ENCODE data around the gene ZNF365. TPM values are rescaled to one million over a fixed set of nuclear protein-coding genes. Genes with fewer than 3 reads are reported as not detected.

ZNF365 gene
- polyA plus RNA-seq, 1 donor from 2014 or later: 1.9 TPM

DNA sequence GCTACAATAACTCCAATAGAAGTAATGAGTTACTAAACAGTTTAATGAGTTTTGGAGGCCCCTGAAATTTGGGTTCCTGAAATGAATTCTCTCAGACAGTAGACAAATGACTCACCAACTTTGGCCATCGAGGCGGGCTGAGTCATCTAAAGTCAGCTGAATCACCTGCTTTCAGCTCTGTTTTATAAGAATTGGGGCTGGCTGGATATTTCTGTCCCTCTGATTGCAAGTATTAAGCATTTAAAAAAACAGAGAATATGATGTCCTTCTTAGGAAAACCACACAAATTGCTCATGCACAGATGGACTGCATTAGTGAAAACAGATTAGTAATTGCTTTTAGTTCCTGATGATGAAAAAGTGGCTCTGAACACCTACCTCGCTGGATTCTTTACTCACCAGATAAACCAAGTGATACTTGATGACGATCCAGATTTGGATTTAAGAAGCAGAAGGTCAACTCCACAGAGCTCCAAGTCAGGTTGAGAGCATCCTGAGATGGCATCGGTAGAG is 59.1 kb downstream of the ZNF365 start:
- H3K9ac ChIP-seq (ENCODE audit: low read length): no peak overlapping the region

DNA sequence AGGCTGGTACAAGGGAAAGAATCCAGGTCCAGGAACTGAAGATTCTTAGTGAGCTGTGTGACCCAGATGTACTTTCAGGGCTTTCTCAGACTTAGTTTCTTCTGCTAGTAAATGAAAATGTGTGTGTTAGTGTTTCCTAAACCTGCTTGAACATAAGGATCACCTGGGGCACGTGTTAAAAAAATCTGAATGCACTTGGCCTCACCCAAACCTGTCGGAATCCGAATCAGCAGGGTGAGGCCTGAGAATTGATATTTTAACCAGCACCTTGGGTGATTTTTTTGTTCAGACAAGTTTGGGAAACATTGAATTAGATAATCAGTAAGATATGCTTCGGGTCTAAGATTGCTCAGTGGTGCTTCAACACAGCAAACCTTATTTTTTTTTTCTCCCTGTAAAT is 59.7 kb downstream of the ZNF365 start:
- H3K4me3 ChIP-seq (ENCODE audit: low read length): no peak overlapping the region
- H4K20me1 ChIP-seq (ENCODE audit: insufficient read depth): no peaks in the 10 kb centered on the region
- TF ChIP-seq RAD21 (conservative IDR thresholded peaks at IDR 0.05) (no peak), MXI1 (conservative IDR thresholded peaks at IDR 0.05; ENCODE audit: poor library complexity, severe bottlenecking) (no peak), TAF1 (IDR thresholded peaks at IDR 0.05; ENCODE audit: low read depth) (no peak), CTCF (IDR thresholded peaks at IDR 0.05; ENCODE audit: poor library complexity, severe bottlenecking) (no peak), EZH2 (IDR thresholded peaks at IDR 0.05; ENCODE audit: borderline replicate concordance, insufficient read depth, low read length, poor library complexity, severe bottlenecking) (no peak), SMC3 (conservative IDR thresholded peaks at IDR 0.05; ENCODE audit: poor library complexity) (no peak), POLR2AphosphoS5 (IDR thresholded peaks at IDR 0.05) (no peak), EP300 (conservative IDR thresholded peaks at IDR 0.05; ENCODE audit: poor library complexity, severe bottlenecking) (no peak)
- TF ChIP-seq, protein P1, sequence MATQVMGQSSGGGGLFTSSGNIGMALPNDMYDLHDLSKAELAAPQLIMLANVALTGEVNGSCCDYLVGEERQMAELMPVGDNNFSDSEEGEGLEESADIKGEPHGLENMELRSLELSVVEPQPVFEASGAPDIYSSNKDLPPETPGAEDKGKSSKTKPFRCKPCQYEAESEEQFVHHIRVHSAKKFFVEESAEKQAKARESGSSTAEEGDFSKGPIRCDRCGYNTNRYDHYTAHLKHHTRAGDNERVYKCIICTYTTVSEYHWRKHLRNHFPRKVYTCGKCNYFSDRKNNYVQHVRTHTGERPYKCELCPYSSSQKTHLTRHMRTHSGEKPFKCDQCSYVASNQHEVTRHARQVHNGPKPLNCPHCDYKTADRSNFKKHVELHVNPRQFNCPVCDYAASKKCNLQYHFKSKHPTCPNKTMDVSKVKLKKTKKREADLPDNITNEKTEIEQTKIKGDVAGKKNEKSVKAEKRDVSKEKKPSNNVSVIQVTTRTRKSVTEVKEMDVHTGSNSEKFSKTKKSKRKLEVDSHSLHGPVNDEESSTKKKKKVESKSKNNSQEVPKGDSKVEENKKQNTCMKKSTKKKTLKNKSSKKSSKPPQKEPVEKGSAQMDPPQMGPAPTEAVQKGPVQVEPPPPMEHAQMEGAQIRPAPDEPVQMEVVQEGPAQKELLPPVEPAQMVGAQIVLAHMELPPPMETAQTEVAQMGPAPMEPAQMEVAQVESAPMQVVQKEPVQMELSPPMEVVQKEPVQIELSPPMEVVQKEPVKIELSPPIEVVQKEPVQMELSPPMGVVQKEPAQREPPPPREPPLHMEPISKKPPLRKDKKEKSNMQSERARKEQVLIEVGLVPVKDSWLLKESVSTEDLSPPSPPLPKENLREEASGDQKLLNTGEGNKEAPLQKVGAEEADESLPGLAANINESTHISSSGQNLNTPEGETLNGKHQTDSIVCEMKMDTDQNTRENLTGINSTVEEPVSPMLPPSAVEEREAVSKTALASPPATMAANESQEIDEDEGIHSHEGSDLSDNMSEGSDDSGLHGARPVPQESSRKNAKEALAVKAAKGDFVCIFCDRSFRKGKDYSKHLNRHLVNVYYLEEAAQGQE (IDR thresholded peaks at IDR 0.05; ENCODE audit: borderline replicate concordance): no peak
- no peak overlapping the region for H3K27ac ChIP-seq (ENCODE audit: low read length)
- H3K36me3 ChIP-seq (ENCODE audit: insufficient read depth, low read length): no peaks in the 10 kb centered on the region
- no peak overlapping the region for H3K9ac ChIP-seq (ENCODE audit: low read length)
- H3K79me2 ChIP-seq (replicated peaks; ENCODE audit: insufficient read depth, low read length): no peaks in the 10 kb centered on the region
- no peak overlapping the region for H3K4me2 ChIP-seq (ENCODE audit: low read length)
- H3K9me3 ChIP-seq (ENCODE audit: low read length): no peaks in the 10 kb centered on the region
- H3K9me2 ChIP-seq (ENCODE audit: insufficient read depth, low read length): no peaks in the 10 kb centered on the region
- H2AFZ ChIP-seq (ENCODE audit: low read depth, low read length): no peak overlapping the region
- H3K27me3 ChIP-seq (ENCODE audit: insufficient read depth, low read depth, low read length): no peaks in the 10 kb centered on the region
- H3F3A ChIP-seq (ENCODE audit: insufficient read depth, low read length, poor library complexity, severe bottlenecking): no peaks in the 10 kb centered on the region

More for the DNA sequence above, 59.1 kb downstream of the ZNF365 start:
- Histone ChIP-seq H3F3A (ENCODE audit: insufficient read depth, low read length, poor library complexity, severe bottlenecking) (no peaks in the 10 kb centered on the region), H3K4me3 (ENCODE audit: low read length) (no peak overlapping the region), H3K27ac (ENCODE audit: low read length) (no peak overlapping the region), H3K9me3 (ENCODE audit: low read length) (no peaks in the 10 kb centered on the region), H4K20me1 (ENCODE audit: insufficient read depth) (no peaks in the 10 kb centered on the region), H2AFZ (ENCODE audit: low read depth, low read length) (no peak overlapping the region), H3K79me2 (replicated peaks; ENCODE audit: insufficient read depth, low read length) (no peaks in the 10 kb centered on the region), H3K4me2 (ENCODE audit: low read length) (no peak overlapping the region), H3K27me3 (ENCODE audit: insufficient read depth, low read depth, low read length) (no peaks in the 10 kb centered on the region), H3K36me3 (ENCODE audit: insufficient read depth, low read length) (no peaks in the 10 kb centered on the region), H3K9me2 (ENCODE audit: insufficient read depth, low read length) (no peaks in the 10 kb centered on the region)
- TF ChIP-seq, protein P1 (IDR thresholded peaks at IDR 0.05; ENCODE audit: borderline replicate concordance): no peak
